PFSK-1 (cell line): ENCODE results near the gene ZNF783.

Experiments used
- POLR2AphosphoS5 ChIP-seq: IDR thresholded peaks from 2 replicates; pipeline ENCODE4 v1.6.1; 2012; ENCODE audit warnings: low read depth, mild to moderate bottlenecking, control low read depth, low read length, moderate library complexity
- TF ChIP-seq, protein P1 (sequence below), 2 experiments: IDR thresholded peaks; 2 replicates each; pipeline versions ENCODE4 v1.6.1 to v1.8.0; 2011 to 2012; ENCODE audit warnings: low read depth in 2 of 2, low read length in 2 of 2, control low read depth in 1 of 2, inconsistent platforms in 1 of 2, mild to moderate bottlenecking in 1 of 2, moderate library complexity in 1 of 2; ENCODE audit not compliant: insufficient read depth in 1 of 2

GRCh38 chr7:149214020-149214720 is 47.8 kb upstream of the ZNF783 start:
- no peak for TF ChIP-seq POLR2AphosphoS5
- TF ChIP-seq, protein P1, sequence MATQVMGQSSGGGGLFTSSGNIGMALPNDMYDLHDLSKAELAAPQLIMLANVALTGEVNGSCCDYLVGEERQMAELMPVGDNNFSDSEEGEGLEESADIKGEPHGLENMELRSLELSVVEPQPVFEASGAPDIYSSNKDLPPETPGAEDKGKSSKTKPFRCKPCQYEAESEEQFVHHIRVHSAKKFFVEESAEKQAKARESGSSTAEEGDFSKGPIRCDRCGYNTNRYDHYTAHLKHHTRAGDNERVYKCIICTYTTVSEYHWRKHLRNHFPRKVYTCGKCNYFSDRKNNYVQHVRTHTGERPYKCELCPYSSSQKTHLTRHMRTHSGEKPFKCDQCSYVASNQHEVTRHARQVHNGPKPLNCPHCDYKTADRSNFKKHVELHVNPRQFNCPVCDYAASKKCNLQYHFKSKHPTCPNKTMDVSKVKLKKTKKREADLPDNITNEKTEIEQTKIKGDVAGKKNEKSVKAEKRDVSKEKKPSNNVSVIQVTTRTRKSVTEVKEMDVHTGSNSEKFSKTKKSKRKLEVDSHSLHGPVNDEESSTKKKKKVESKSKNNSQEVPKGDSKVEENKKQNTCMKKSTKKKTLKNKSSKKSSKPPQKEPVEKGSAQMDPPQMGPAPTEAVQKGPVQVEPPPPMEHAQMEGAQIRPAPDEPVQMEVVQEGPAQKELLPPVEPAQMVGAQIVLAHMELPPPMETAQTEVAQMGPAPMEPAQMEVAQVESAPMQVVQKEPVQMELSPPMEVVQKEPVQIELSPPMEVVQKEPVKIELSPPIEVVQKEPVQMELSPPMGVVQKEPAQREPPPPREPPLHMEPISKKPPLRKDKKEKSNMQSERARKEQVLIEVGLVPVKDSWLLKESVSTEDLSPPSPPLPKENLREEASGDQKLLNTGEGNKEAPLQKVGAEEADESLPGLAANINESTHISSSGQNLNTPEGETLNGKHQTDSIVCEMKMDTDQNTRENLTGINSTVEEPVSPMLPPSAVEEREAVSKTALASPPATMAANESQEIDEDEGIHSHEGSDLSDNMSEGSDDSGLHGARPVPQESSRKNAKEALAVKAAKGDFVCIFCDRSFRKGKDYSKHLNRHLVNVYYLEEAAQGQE (IDR thresholded peaks at IDR 0.05; ENCODE audit: insufficient read depth in 1 of 2, low read depth in 2 of 2, low read length in 2 of 2): no peak
